IMR-90 (cell line): Measurements from ENCODE around the gene DDA1. TPM values are rescaled to one million over a fixed set of nuclear protein-coding genes. Genes with fewer than 3 reads are reported as not detected.
A peak's percentile ranks its signal among the peaks of the same experiment; 100 is the strongest.

ENCODE experiments used
- ATAC-seq: fragments of 200-7000 bp; cut with Tn5 transposase; 2 replicates; pipeline ENCODE4 v1.9.1; 2020; ENCODE audit warnings: low read depth, mild to moderate bottlenecking, moderate library complexity
- BruUV-seq: library from RNA; stranded (reverse); fragments of 400-500 nt; replicated peaks from 2 replicates; lab custom pipeline; 2021; lab: Mats Ljungman, UMichigan
- CTCF ChIA-PET: fragments of 300-600 bp; formaldehyde crosslinking; extraction: SDS; loops from one replicate; lab custom pipeline; 2021; ENCODE audit warnings: antibody characterized with exemption; lab: Yijun Ruan, JAX
- POLR2A ChIA-PET: fragments of 300-600 bp; sonication (Branson Sonifier 250); formaldehyde crosslinking; loops from one replicate; lab custom pipeline; 2022; ENCODE audit warnings: antibody characterized with exemption; ENCODE audit not compliant: unreplicated experiment; lab: Charles Lee
- DNase-seq: peaks from one replicate; pipeline ENCODE4 v3.0.0; 2013
- H2AFZ ChIP-seq: replicated peaks from 2 replicates; pipeline ENCODE3; 2013; ENCODE audit warnings: low read length, mild to moderate bottlenecking; ENCODE audit not compliant: poor library complexity
- H2AK5ac ChIP-seq: 2 replicates; pipeline ENCODE4 v1.6.1; 2013; ENCODE audit warnings: low read depth, low read length, inconsistent platforms
- H2AK9ac ChIP-seq: replicated peaks from 2 replicates; pipeline ENCODE3; 2013; ENCODE audit warnings: mild to moderate bottlenecking, low read depth, low read length, moderate library complexity; ENCODE audit not compliant: poor library complexity
- H2BK120ac ChIP-seq: 2 replicates; pipeline ENCODE4 v1.6.1; 2013; ENCODE audit warnings: low read depth, low read length, inconsistent platforms
- H2BK15ac ChIP-seq: 3 replicates; pipeline ENCODE4 v1.6.1; 2013; ENCODE audit warnings: low read depth, low read length, inconsistent platforms
- H2BK20ac ChIP-seq: 2 replicates; pipeline ENCODE4 v1.6.1; 2013; ENCODE audit warnings: low read depth, mild to moderate bottlenecking, inconsistent platforms, low read length, moderate library complexity
- H2BK5ac ChIP-seq: 2 replicates; pipeline ENCODE4 v1.6.1; 2013; ENCODE audit warnings: mild to moderate bottlenecking, low read depth, low read length, inconsistent platforms; ENCODE audit not compliant: poor library complexity, severe bottlenecking
- H3K14ac ChIP-seq: replicated peaks from 2 replicates; pipeline ENCODE4 v1.6.1; 2013; ENCODE audit warnings: low read depth, low read length, inconsistent platforms
- H3K18ac ChIP-seq: 2 replicates; pipeline ENCODE4 v1.6.1; 2013; ENCODE audit warnings: low read depth, low read length, control low read depth
- H3K23ac ChIP-seq: 2 replicates; pipeline ENCODE4 v1.6.1; 2013; ENCODE audit warnings: low read depth, low read length, inconsistent platforms
- H3K27ac ChIP-seq: 2 replicates; pipeline ENCODE4 v1.5.1; 2013; ENCODE audit warnings: mild to moderate bottlenecking, control low read depth, low read length; ENCODE audit not compliant: insufficient read depth
- H3K27me3 ChIP-seq: 2 replicates; pipeline ENCODE4 v1.6.1; 2013; ENCODE audit warnings: low read length; ENCODE audit not compliant: control insufficient read depth, insufficient read depth
- H3K36me3 ChIP-seq: 2 replicates; pipeline ENCODE4 v1.6.1; 2013; ENCODE audit warnings: low read length, mixed read lengths; ENCODE audit not compliant: control insufficient read depth, insufficient read depth
- H3K4ac ChIP-seq: 2 replicates; pipeline ENCODE4 v1.6.1; 2013; ENCODE audit warnings: low read depth, low read length, inconsistent platforms
- H3K4me1 ChIP-seq: 2 replicates; pipeline ENCODE4 v1.6.1; 2013; ENCODE audit warnings: low read length, mixed read lengths; ENCODE audit not compliant: control insufficient read depth, insufficient read depth
- H3K4me2 ChIP-seq: 2 replicates; pipeline ENCODE4 v1.6.1; 2013; ENCODE audit warnings: low read depth, mild to moderate bottlenecking, control low read depth, low read length, moderate library complexity
- H3K4me3 ChIP-seq: 2 replicates; pipeline ENCODE4 v1.5.1; 2013; ENCODE audit warnings: low read depth, mild to moderate bottlenecking, control low read depth, low read length, moderate library complexity; ENCODE audit not compliant: insufficient read depth
- H3K56ac ChIP-seq: 2 replicates; pipeline ENCODE4 v1.6.1; 2013; ENCODE audit warnings: low read length, inconsistent platforms; ENCODE audit not compliant: insufficient read depth; ENCODE audit errors: extremely low read depth
- H3K79me1 ChIP-seq, 2 experiments: 2 replicates each; pipeline ENCODE4 v1.6.1; 2013; ENCODE audit warnings: low read length in 2 of 2, inconsistent platforms in 1 of 2, low read depth in 1 of 2
- H3K9ac ChIP-seq: 2 replicates; pipeline ENCODE4 v1.6.1; 2013; ENCODE audit warnings: low read depth, low read length, control low read depth
- H3K9me1 ChIP-seq: 2 replicates; pipeline ENCODE4 v1.6.1; 2013; ENCODE audit warnings: low read length, inconsistent platforms; ENCODE audit not compliant: insufficient read depth
- H3K9me3 ChIP-seq: 2 replicates; pipeline ENCODE4 v1.6.1; 2013; ENCODE audit warnings: low read length; ENCODE audit not compliant: control insufficient read depth, insufficient read depth
- H4K20me1 ChIP-seq: 2 replicates; pipeline ENCODE4 v1.6.1; 2013; ENCODE audit warnings: low read length, inconsistent platforms; ENCODE audit not compliant: insufficient read depth
- H4K5ac ChIP-seq: 2 replicates; pipeline ENCODE4 v1.6.1; 2013; ENCODE audit warnings: mild to moderate bottlenecking, low read depth, low read length, control low read depth
- H4K8ac ChIP-seq, 2 experiments: 2 replicates each; pipeline ENCODE4 v1.6.1; 2013; ENCODE audit warnings: low read depth in 2 of 2, low read length in 2 of 2, control low read depth in 1 of 2, inconsistent platforms in 1 of 2
- H4K91ac ChIP-seq: 2 replicates; pipeline ENCODE4 v1.6.1; 2013; ENCODE audit warnings: low read depth, low read length, inconsistent platforms; ENCODE audit not compliant: insufficient read depth
- CEBPB ChIP-seq: IDR thresholded peaks from 2 replicates; pipeline ENCODE4 v1.6.1; 2012; ENCODE audit warnings: low read depth, low read length, improper control_type of control experiment
- FOS ChIP-seq: fragments of 150-350 bp; IDR thresholded peaks from 2 replicates; pipeline ENCODE4 v1.6.1; 2016; ENCODE audit warnings: low read depth, low read length
- MAFK ChIP-seq: IDR thresholded peaks from 2 replicates; pipeline ENCODE4 v1.6.1; 2012; ENCODE audit warnings: low read depth, low read length, improper control_type of control experiment
- USF2 ChIP-seq: fragments of 150-350 bp; IDR thresholded peaks from 2 replicates; pipeline ENCODE4 v1.6.1; 2017; ENCODE audit warnings: mild to moderate bottlenecking, antibody characterized with exemption, low read length, low read depth
- WGBS, 2 experiments: methylation state at CpG; one replicate each; pipeline versions ENCODE4 v1.1.5 to v1.1.7; 2013; ENCODE audit warnings: missing lambda C conversion rate in 2 of 2; ENCODE audit not compliant: insufficient read length in 1 of 2; ENCODE audit errors: extremely low coverage in 2 of 2; 5-methylcytosine and 5-hydroxymethylcytosine counted together
- dilution Hi-C: fragments of 300-500 bp; cut with HindIII; formaldehyde crosslinking; loops from one replicate; pipeline ENCODE4 v1.14.3; 2018; ENCODE audit warnings: low sequenced_read_pairs; ENCODE audit not compliant: unreplicated experiment
- in situ Hi-C: fragments of 300-500 bp; cut with MboI; formaldehyde crosslinking; loops from 3 replicates; pipeline ENCODE4 v1.14.3; 2019; ENCODE audit warnings: low sequenced_read_pairs, inconsistent platforms, mixed read lengths
- intact Hi-C: fragments of 100-400 bp; cut with micrococcal nuclease; formaldehyde crosslinking; loops from 2 replicates; pipeline ENCODE4 v1.10.0; 2022
- polyA plus RNA-seq, 3 experiments: library from polyadenylated mRNA; depleted of rRNA; stranded (reverse); fragments of >200 nt; gene quantifications; 2 replicates each; pipeline ENCODE4 v1.2.3, GENCODE V29; 2012; ENCODE audit warnings: low replicate concordance in 1 of 3
- total RNA-seq: library from RNA; depleted of rRNA; stranded (reverse); fragments of >200 nt; gene quantifications from 2 replicates; pipeline ENCODE4 v1.2.3, GENCODE V29; 2012

The DDA1 gene
- total and polyA plus RNA-seq, 2 of the 4 experiments (the other 2 are of a cell fraction) = 33.7 to 87.2 TPM

GRCh38 chr19:17303940-17304267 is 5.5 kb upstream of the DDA1 start:
- ATAC-seq (no peak), DNase-seq (no peak)
- CTCF ChIA-PET = no interaction called here
- H3K18ac ChIP-seq = no peak overlapping the region
- peaks cover 19% of the 10 kb centered on the region for H3K9me1 ChIP-seq
- 0 out of 3 replicates have a peak overlapping the region, but pooled peaks have one; percentile 71 for H2BK15ac ChIP-seq
- peak overlapping the region; percentile 76 for H4K5ac ChIP-seq
- dilution Hi-C loops (no loop called here), intact Hi-C loops (loop anchor here (1.0 kb wide), 1 partner anchor 12 kb away; no protein-coding TSS in a partner anchor), in situ Hi-C loops (no loop called here)
- no peak overlapping the region for H3K23ac ChIP-seq
- no peak overlapping the region for H3K56ac ChIP-seq
- H3K9me3 ChIP-seq = no peaks in the 10 kb centered on the region
- H3K4me3 ChIP-seq = no peak overlapping the region
- no peak overlapping the region for H3K9ac ChIP-seq
- WGBS, 2 experiments = 91% methylated on average over 4 of the region's 12 CpGs; no CpG with 5 or more reads in 1 of the 2 experiments
- H3K27me3 ChIP-seq = no peaks in the 10 kb centered on the region
- no peak overlapping the region for H2BK120ac ChIP-seq
- POLR2A ChIA-PET = no interaction called here
- H3K4ac ChIP-seq = 0 out of 2 replicates have a peak overlapping the region, but pooled peaks have one; percentile 10
- peaks cover 3% of the 10 kb centered on the region for H3K36me3 ChIP-seq
- BruUV-seq = no TSS peak
- no peak overlapping the region for H3K4me2 ChIP-seq
- TF ChIP-seq FOS (no peak), CEBPB (no peak), USF2 (no peak), MAFK (no peak)
- H4K20me1 ChIP-seq = no peaks in the 10 kb centered on the region
- H3K14ac ChIP-seq = no peak overlapping the region
- H2AFZ ChIP-seq = peak overlapping the region; percentile 90
- peak overlapping the region; percentile 90 for H2AK9ac ChIP-seq
- H3K4me1 ChIP-seq = peaks cover 8% of the 10 kb centered on the region
- peak overlapping the region; percentile 90 for H2AK5ac ChIP-seq
- H4K91ac ChIP-seq = peak overlapping the region; percentile 66; the same call in 1 of the 2 replicates
- peak overlapping the region; percentile 96 for H4K8ac ChIP-seq
- no peak overlapping the region for H2BK20ac ChIP-seq
- no peak overlapping the region for H2BK5ac ChIP-seq
- H3K79me1 ChIP-seq = peaks cover 21 to 48% of the 10 kb centered on the region in 2 experiments
- peak overlapping the region; percentile 23; the same call in 1 of the 2 replicates for H3K27ac ChIP-seq
